ENCODE data around the gene TNNC2.

TNNC2 gene

GRCh38 chr20:45781391-45781931, 45.7 kb downstream of the TNNC2 start:
- DNase-seq (ENCODE audit: low read depth) = no peak

GRCh38 chr20:45780159-45780558, 47.0 kb downstream of the TNNC2 start:
- no peak for DNase-seq (ENCODE audit: low read depth)

DNA sequence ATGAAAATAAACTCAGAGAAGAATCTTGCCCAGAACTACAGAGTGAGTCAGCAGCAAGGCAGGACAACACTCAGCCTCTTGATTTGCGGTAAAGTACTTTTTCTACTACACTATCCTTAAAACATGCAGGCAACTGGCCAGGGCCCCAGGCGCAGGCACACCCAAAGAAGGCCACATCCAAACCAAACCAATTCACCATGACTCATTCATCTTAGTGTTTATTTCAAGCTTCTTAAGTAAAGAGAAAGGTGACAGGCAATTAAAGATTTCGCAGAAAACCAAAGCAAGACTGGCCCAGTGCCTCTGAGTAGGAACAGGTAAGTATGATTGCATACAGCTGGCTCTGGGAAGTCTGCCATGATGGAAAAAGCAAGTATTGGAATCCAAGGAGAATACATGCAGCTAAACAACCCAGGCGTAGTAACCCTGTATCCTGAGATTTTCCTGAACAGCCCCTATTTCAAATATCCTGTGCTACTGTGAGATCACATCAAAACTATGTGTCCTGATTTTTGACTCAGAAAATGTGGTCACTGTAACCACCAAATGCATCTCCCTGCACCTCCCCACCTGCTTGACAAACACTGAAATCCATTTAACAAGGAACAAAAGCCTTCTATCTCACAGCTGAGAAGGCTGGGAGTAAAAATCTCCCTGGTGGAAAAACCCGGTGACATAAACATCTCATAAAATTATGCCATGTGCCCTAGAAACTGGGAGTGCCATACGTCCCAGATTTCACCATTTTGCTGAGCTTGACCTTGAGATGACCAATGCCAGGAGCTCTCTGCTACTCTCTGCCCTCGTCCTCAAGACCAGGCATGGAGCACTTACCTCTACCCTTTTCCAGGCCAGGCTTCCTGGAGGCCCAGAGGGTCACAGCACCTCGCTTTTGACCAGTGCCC, 47.8 kb downstream of the TNNC2 start:
- no peak for DNase-seq (ENCODE audit: low read depth)

GRCh38 chr20:45776931-45777330, 50.2 kb downstream of the TNNC2 start:
- DNase-seq (ENCODE audit: low read depth) = no peak

GRCh38 chr20:45775411-45775810, 51.7 kb downstream of the TNNC2 start:
- no peak for DNase-seq (ENCODE audit: low read depth)

DNA sequence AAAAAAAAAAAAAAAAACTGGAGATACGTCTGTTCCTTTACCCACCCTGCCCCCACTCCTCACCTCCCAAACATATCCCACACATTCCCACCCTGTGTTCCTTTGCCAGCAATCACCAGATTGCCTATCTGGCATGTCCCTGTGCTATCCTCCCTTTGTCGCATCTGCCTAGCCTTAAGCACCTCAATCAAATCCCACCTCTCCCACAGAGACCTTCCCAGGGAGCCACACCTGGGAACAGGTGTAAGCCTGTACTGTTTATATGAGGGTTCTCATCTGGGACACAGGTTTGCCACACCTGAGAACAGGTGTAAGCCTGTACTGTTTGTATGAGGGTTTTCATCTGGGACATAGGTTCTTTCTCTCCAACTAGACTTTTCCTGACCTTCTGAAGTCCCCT, 52.2 kb downstream of the TNNC2 start:
- DNase-seq (ENCODE audit: low read depth) = no peak
